Subcutaneous adipose tissue (tissue), 4 donors: ENCODE results near the gene SULT4A1. TPM values are rescaled to one million over a fixed set of nuclear protein-coding genes. Genes with fewer than 3 reads are reported as not detected.

Experiments
- CTCF ChIP-seq: fragments of 450-650 bp; IDR thresholded peaks from one replicate; pipeline ENCODE4 v1.5.1; 2016; ENCODE audit warnings: low read depth, mild to moderate bottlenecking, control low read depth, antibody characterized with exemption, moderate library complexity
- total RNA-seq, 4 donors: library from RNA; depleted of rRNA; stranded (reverse); fragments of >200 nt; gene quantifications; one replicate each; pipeline ENCODE4 v1.1.0, GENCODE V29; 2016

The SULT4A1 gene
- total RNA-seq, 4 donors from 2014 or later: 0.98 TPM; not detected in 3

GRCh38 chr22:43897751-43898261 is 35.5 kb upstream of the SULT4A1 start:
- no peak for TF ChIP-seq CTCF

- no peak for TF ChIP-seq CTCF
Observed at GRCh38 chr22:43895986-43896645, 33.8 kb upstream of the SULT4A1 start.

- no peak for TF ChIP-seq CTCF
Observed at GRCh38 chr22:43894122-43894521, 31.8 kb upstream of the SULT4A1 start.

GRCh38 chr22:43893266-43893665 is 31.0 kb upstream of the SULT4A1 start:
- no peak for TF ChIP-seq CTCF

- no peak for TF ChIP-seq CTCF
Observed at GRCh38 chr22:43892183-43892894, 30.0 kb upstream of the SULT4A1 start.

DNA sequence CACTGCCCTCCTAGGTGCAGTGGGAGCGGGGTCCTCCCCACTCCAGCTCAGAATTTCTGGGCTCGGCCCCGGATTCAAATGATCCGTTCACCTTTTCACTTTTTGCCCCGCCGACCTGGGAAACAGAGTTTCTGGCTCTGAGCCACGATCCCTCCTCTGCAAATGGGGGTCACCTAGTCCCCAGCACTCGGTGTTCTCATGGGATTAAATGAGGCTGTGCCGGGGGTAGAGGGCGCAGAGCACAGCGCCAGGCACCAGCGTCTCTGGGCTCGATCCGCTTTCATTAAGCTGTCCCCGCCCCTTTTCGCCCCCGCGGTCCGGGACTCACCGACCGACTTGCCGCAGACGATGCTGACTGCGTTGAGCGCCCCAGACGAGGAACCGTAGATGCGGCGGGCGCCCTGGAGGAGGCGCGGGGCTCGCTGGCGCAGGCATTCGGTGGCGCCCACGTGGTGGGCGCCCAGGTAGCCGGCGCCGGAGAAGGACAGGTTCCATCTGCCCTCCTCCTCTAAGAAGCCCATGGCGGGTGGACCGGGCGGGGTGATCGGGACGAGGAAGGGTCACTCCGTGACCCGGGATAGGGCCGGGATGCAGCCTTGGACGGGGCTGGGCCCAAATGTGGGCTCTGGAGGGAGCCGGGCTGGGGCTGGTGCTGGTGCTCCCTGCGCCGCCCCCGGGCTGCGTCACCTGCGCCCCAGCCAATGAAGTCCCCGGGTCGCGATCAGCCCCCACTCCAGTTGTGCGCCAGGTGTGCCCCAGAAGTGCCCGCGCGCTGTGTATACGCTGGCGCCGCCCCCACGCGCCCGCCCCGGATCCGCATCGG is 29.3 kb upstream of the SULT4A1 start, which contains the start of gene PNPLA5:
Gene PNPLA5 (minus strand): TSS at position 654 of the 823 bp plus-strand sequence. CDS start 133 bp downstream, at position 521.
- TF ChIP-seq CTCF: no peak
